Smooth muscle cell (in vitro differentiated cells): ENCODE measurements around the gene MMAA. TPM values are rescaled to one million over a fixed set of nuclear protein-coding genes. Genes with fewer than 3 reads are reported as not detected.

Experiments
- DNase-seq: peaks from one replicate; lab custom pipeline; 2025; ENCODE audit not compliant: unreplicated experiment; lab: John Stamatoyannopoulos, UW
- H2AFZ ChIP-seq: fragments of 200-600 bp; sonication (generic); 2 replicates; pipeline ENCODE4 v1.6.0; 2016; ENCODE audit warnings: antibody characterized with exemption, low read depth, mild to moderate bottlenecking
- H3F3A ChIP-seq: fragments of 200-600 bp; sonication (generic); 2 replicates; pipeline ENCODE4 v1.6.0; 2017; ENCODE audit warnings: antibody characterized with exemption, low read depth
- H3K27ac ChIP-seq: fragments of 200-600 bp; sonication (generic); 2 replicates; pipeline ENCODE4 v1.5.1; 2016; ENCODE audit warnings: low read depth, mild to moderate bottlenecking
- H3K27me3 ChIP-seq: fragments of 200-600 bp; sonication (generic); 2 replicates; pipeline ENCODE4 v1.6.1; 2016; ENCODE audit warnings: low read depth, mild to moderate bottlenecking
- H3K36me3 ChIP-seq: fragments of 200-600 bp; sonication (generic); 2 replicates; pipeline ENCODE4 v1.5.1; 2016; ENCODE audit warnings: low read depth
- H3K4me1 ChIP-seq: fragments of 200-600 bp; sonication (generic); 2 replicates; pipeline ENCODE4 v1.5.1; 2016; ENCODE audit warnings: low read depth
- H3K4me2 ChIP-seq: fragments of 200-600 bp; sonication (generic); 2 replicates; pipeline ENCODE4 v1.6.0; 2016; ENCODE audit warnings: mild to moderate bottlenecking
- H3K4me3 ChIP-seq: fragments of 200-600 bp; sonication (generic); 2 replicates; pipeline ENCODE4 v1.5.1; 2016; ENCODE audit warnings: mild to moderate bottlenecking
- H3K79me2 ChIP-seq: fragments of 200-600 bp; sonication (generic); 2 replicates; pipeline ENCODE4 v1.6.0; 2016; ENCODE audit warnings: low read depth, mild to moderate bottlenecking
- H3K9ac ChIP-seq: fragments of 200-600 bp; sonication (generic); 2 replicates; pipeline ENCODE4 v1.6.0; 2016; ENCODE audit warnings: low read depth
- H3K9me3 ChIP-seq: fragments of 200-600 bp; sonication (generic); replicated peaks from 2 replicates; pipeline ENCODE4 v1.5.1; 2016; ENCODE audit warnings: low read depth
- H4K20me1 ChIP-seq: fragments of 200-600 bp; sonication (generic); 2 replicates; pipeline ENCODE4 v1.6.0; 2016; ENCODE audit warnings: low read depth
- WGBS: methylation state at CpG from one replicate; pipeline ENCODE4 v1.1.7; 2016; ENCODE audit warnings: low lambda C conversion rate; 5-methylcytosine and 5-hydroxymethylcytosine counted together
- polyA plus RNA-seq: library from polyadenylated mRNA; unstranded; fragments of >200 nt; fragmentation: Nextera tagmentation; extraction: Ambion mirVana; gene quantifications from 2 replicates; pipeline ENCODE4 v1.2.1, GENCODE V29; 2016
- total RNA-seq: library from RNA; depleted of rRNA; stranded (reverse); fragments of >200 nt; gene quantifications from 2 replicates; pipeline ENCODE4 v1.2.3, GENCODE V29; 2014
- TF ChIP-seq, protein P1 (sequence below): fragments of 200-600 bp; sonication (generic); IDR thresholded peaks from 2 replicates; pipeline ENCODE4 v1.5.1; 2017; ENCODE audit warnings: borderline replicate concordance, mild to moderate bottlenecking, antibody characterized with exemption; ENCODE audit not compliant: insufficient read depth, poor library complexity, severe bottlenecking

The MMAA gene
- total and polyA plus RNA-seq, 2 experiments from 2014 or later = 5.1 to 5.3 TPM

DNA sequence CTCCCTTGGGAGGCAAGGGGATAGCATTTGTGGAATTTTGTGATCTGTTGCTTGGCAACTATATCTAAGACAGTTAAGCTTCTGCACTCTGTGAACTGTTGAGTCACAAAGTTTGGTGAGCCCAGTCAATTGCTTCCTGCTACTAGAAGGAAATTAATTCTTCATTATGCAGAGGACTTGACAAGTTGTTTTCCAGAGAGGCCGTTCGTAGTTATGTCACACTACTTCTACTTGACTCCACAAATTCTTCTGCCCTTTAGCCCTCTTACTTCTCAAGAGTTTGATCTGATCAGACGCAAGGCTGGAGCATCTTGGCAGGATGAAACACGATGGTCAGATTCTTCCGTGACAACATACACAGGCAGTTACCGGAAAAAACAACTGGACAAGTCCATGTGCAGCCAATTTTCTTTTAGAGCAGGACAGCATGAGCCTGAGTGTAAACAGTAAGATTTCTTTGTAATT, 60.8 kb downstream of the MMAA start, which contains the start of gene C4orf51:
Gene C4orf51 (plus strand): TSS at position 156 of the 465 bp plus-strand sequence. CDS start 58 bp downstream, at position 214.
- Histone ChIP-seq H3K36me3 (no peaks in the 10 kb centered on the region), H3K4me3 (peak within 1 kb of the TSS; percentile 5), H3K79me2 (no peaks in the 10 kb centered on the region), H3K9ac (peak within 1 kb of the TSS; percentile 77), H3K9me3 (peaks cover 6% of the 10 kb centered on the region), H3K27ac (peak within 1 kb of the TSS; percentile 91), H3K4me2 (peak within 1 kb of the TSS; percentile 72), H3F3A (peaks cover 12% of the 10 kb centered on the region), H2AFZ (peak within 1 kb of the TSS; percentile 52), H3K4me1 (peaks cover 3% of the 10 kb centered on the region), H4K20me1 (no peaks in the 10 kb centered on the region), H3K27me3 (no peaks in the 10 kb centered on the region)
- WGBS = 31% methylated on average over 6 of the region's 6 CpGs
- TF ChIP-seq, protein P1, sequence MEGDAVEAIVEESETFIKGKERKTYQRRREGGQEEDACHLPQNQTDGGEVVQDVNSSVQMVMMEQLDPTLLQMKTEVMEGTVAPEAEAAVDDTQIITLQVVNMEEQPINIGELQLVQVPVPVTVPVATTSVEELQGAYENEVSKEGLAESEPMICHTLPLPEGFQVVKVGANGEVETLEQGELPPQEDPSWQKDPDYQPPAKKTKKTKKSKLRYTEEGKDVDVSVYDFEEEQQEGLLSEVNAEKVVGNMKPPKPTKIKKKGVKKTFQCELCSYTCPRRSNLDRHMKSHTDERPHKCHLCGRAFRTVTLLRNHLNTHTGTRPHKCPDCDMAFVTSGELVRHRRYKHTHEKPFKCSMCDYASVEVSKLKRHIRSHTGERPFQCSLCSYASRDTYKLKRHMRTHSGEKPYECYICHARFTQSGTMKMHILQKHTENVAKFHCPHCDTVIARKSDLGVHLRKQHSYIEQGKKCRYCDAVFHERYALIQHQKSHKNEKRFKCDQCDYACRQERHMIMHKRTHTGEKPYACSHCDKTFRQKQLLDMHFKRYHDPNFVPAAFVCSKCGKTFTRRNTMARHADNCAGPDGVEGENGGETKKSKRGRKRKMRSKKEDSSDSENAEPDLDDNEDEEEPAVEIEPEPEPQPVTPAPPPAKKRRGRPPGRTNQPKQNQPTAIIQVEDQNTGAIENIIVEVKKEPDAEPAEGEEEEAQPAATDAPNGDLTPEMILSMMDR = no peak
- no peak for DNase-seq

DNA sequence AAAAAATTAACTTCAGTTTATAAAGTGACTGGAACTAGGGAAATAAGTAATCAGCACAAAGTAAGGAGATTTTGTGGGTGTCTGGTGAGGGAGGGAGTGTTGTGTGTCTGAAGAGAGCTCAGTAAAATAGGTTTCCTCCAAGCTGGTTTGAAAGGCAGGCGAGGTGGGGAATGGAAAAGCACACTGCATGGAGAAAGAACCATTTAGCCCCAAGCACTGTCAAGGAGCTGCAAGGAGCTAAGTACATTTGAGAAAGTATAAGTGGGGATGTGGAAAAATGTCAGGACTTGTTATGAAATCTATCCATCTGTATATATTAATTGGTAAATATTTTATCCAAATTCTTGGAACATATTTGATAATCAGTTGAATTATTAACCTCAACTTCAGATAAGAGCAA, 61.7 kb downstream of the MMAA start:
- Histone ChIP-seq H3K27me3 (no peaks in the 10 kb centered on the region), H3K9ac (no peak overlapping the region), H3K27ac (no peak overlapping the region), H3K4me2 (no peak overlapping the region), H3K4me3 (no peak overlapping the region), H3K4me1 (peaks cover 3% of the 10 kb centered on the region), H3F3A (peaks cover 12% of the 10 kb centered on the region), H2AFZ (no peak overlapping the region), H4K20me1 (no peaks in the 10 kb centered on the region), H3K79me2 (no peaks in the 10 kb centered on the region), H3K9me3 (peaks cover 6% of the 10 kb centered on the region), H3K36me3 (no peaks in the 10 kb centered on the region)
- TF ChIP-seq, protein P1 = no peak
- 100% methylated on average over 1 of the region's 1 CpG for WGBS
- DNase-seq = no peak

DNA sequence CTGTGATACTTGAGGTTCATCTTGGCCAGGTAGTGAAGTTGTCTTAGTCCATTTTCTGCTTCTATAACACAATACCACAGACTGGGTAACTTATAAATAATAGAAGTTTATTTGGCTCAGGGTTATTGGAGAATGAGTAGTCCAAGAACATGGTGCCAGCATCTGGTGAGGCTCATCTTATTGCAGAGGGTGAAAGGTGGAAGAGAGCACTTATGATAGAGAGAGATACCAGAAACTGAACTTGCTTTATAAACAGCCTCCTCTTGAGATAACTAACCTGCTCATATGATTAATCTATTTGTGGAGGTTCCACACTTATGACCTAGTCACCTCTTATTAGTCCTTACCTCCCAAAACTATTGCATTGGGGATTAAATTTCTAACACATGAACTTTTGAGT, 62.3 kb downstream of the MMAA start:
- Histone ChIP-seq H3K4me2 (no peak overlapping the region), H3K4me3 (no peak overlapping the region), H2AFZ (no peak overlapping the region), H3K4me1 (peaks cover 3% of the 10 kb centered on the region), H3K9ac (no peak overlapping the region), H3K27me3 (no peaks in the 10 kb centered on the region), H3F3A (peaks cover 12% of the 10 kb centered on the region), H3K9me3 (peaks cover 6% of the 10 kb centered on the region), H3K27ac (no peak overlapping the region), H4K20me1 (no peaks in the 10 kb centered on the region), H3K79me2 (no peaks in the 10 kb centered on the region), H3K36me3 (no peaks in the 10 kb centered on the region)
- TF ChIP-seq, protein P1 = no peak
- no peak for DNase-seq

DNA sequence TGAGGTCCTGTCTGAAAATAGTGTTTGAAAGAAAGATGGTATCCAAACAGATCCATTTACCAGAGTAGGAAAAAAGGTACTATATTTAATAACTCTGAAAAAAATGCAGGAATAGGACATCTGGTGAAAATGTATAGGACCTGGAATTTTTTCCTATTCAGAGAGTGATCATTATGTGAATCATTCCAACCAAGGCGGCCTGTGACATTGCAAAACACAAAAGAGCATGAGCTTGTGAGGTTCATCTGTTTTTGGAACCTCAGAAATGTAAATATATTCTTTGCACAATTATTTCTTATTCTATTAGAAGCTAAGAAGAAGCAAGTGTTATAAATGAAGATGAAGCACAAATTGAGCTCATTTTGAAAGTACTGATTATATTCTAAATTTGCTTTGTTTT, 62.8 kb downstream of the MMAA start:
- no peak for DNase-seq
- H3K79me2 ChIP-seq = no peaks in the 10 kb centered on the region
- H3F3A ChIP-seq = peaks cover 12% of the 10 kb centered on the region
- no peak overlapping the region for H3K27ac ChIP-seq
- no peaks in the 10 kb centered on the region for H4K20me1 ChIP-seq
- no peak overlapping the region for H3K9ac ChIP-seq
- H3K27me3 ChIP-seq = no peaks in the 10 kb centered on the region
- no peak overlapping the region for H3K4me3 ChIP-seq
- no peak overlapping the region for H2AFZ ChIP-seq
- TF ChIP-seq, protein P1 = no peak
- no peak overlapping the region for H3K4me2 ChIP-seq
- 89% methylated on average over 1 of the region's 1 CpG for WGBS
- peaks cover 6% of the 10 kb centered on the region for H3K9me3 ChIP-seq
- no peaks in the 10 kb centered on the region for H3K36me3 ChIP-seq
- H3K4me1 ChIP-seq = peaks cover 3% of the 10 kb centered on the region
